CD8-positive, alpha-beta memory T cell (primary cell): ENCODE measurements around the gene WDR27. TPM values are rescaled to one million over a fixed set of nuclear protein-coding genes. Genes with fewer than 3 reads are reported as not detected.

ENCODE experiments used
- CTCF ChIA-PET: fragments of 350-600 bp; sonication (Branson Sonifier 250); formaldehyde crosslinking; loops from one replicate; lab custom pipeline; 2021; ENCODE audit warnings: antibody characterized with exemption; lab: Charles Lee
- POLR2A ChIA-PET: fragments of 350-600 bp; sonication (Branson Sonifier 250); formaldehyde crosslinking; loops from one replicate; lab custom pipeline; 2021; ENCODE audit warnings: antibody characterized with exemption; lab: Charles Lee
- DNase-seq, 5 donors: peaks; one replicate each; pipeline versions ENCODE4 v3.0.0 to v3.0.0-alpha.2; 2020 to 2022; ENCODE audit warnings: mixed read lengths in 1 of 5
- H3K27ac ChIP-seq: one replicate; pipeline ENCODE4 v1.7.0; 2013; ENCODE audit warnings: low read depth, mild to moderate bottlenecking, low read length, moderate library complexity
- H3K27me3 ChIP-seq: 2 replicates; pipeline ENCODE4 v1.7.0; 2013; ENCODE audit warnings: low read length, mild to moderate bottlenecking; ENCODE audit not compliant: insufficient read depth, poor library complexity, severe bottlenecking
- H3K36me3 ChIP-seq: 2 replicates; pipeline ENCODE4 v1.7.0; 2013; ENCODE audit warnings: mild to moderate bottlenecking, low read length, moderate library complexity; ENCODE audit not compliant: insufficient read depth
- H3K4me1 ChIP-seq: 2 replicates; pipeline ENCODE4 v1.7.0; 2013; ENCODE audit warnings: mild to moderate bottlenecking, low read length, moderate library complexity; ENCODE audit not compliant: insufficient read depth
- H3K4me3 ChIP-seq: 2 replicates; pipeline ENCODE4 v1.7.0; 2013; ENCODE audit warnings: mild to moderate bottlenecking, low read length
- H3K9me3 ChIP-seq: 2 replicates; pipeline ENCODE4 v1.7.0; 2013; ENCODE audit warnings: mild to moderate bottlenecking, low read length
- H3K27ac Mint-ChIP-seq, 8 donors: one replicate each; pipeline ENCODE4 v1.8.0; 2020 to 2021; ENCODE audit warnings: mixed read lengths in 8 of 8, mild to moderate bottlenecking in 6 of 8, inconsistent platforms in 3 of 8, moderate library complexity in 3 of 8
- H3K27me3 Mint-ChIP-seq, 2 donors: one replicate each; pipeline ENCODE4 v1.8.0; 2020 to 2021; ENCODE audit warnings: mixed read lengths in 2 of 2, mild to moderate bottlenecking in 1 of 2, moderate library complexity in 1 of 2
- H3K36me3 Mint-ChIP-seq, 3 donors: one replicate each; pipeline ENCODE4 v1.8.0; 2020 to 2021; ENCODE audit warnings: mixed read lengths in 3 of 3, inconsistent platforms in 1 of 3, mild to moderate bottlenecking in 1 of 3
- H3K4me1 Mint-ChIP-seq, 3 donors: one replicate each; pipeline ENCODE4 v1.8.0; 2020 to 2021; ENCODE audit warnings: mixed read lengths in 3 of 3, inconsistent platforms in 1 of 3, mild to moderate bottlenecking in 1 of 3
- H3K4me3 Mint-ChIP-seq, 7 donors: one replicate each; pipeline ENCODE4 v1.8.0; 2020 to 2021; ENCODE audit warnings: mixed read lengths in 7 of 7, mild to moderate bottlenecking in 6 of 7, moderate library complexity in 4 of 7, inconsistent platforms in 2 of 7
- H3K9me3 Mint-ChIP-seq, 5 donors: one replicate each; pipeline ENCODE4 v1.8.0; 2020 to 2022; ENCODE audit warnings: mixed read lengths in 5 of 5, mild to moderate bottlenecking in 3 of 5, moderate library complexity in 2 of 5, inconsistent platforms in 1 of 5
- polyA plus RNA-seq: library from polyadenylated mRNA; unstranded; fragments of 300-500 nt; fragmentation: Illumina TruSeq; gene quantifications from one replicate; pipeline ENCODE4 v1.2.3, GENCODE V29; 2021
- total RNA-seq, 2 experiments: library from RNA; stranded (reverse); gene quantifications; one replicate each; pipeline ENCODE4 v1.2.3, GENCODE V29; 2021

Gene WDR27
- total and polyA plus RNA-seq, 3 experiments from 2014 or later: 7.4 to 29.4 (median 24.5) TPM

GRCh38 chr6:169722362-169723199, 20.8 kb upstream of the WDR27 start:
- H3K4me3 ChIP-seq: peak overlapping the region; percentile 75

DNA sequence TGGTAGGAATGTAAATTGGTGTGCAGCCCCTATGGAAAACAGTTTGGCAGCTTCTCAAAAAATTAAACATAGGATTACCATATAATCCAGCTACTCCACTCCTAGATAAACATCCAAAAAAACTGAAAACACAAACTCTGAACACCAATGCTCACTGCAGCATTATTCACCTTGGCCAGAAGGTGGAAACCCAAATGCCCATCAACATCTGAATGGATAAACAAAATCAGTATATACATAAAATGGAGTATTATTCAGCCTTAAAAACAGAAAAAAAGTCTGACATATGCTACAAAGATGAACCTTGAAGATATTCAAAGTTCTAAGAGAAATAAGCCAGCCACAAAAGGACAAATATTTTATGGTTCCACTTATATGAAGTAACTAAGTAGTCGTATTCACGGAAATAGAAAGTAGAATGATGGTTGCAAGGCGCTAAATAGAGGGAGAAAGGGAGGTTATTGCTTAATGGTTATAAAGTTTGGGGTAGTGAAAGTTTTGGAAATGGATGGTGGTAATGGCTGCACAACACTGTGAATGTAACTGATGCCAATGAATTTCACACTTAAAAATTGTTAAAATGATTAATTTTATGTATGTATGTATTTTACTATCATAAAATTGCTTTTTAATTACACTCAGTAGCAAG, 18.5 kb upstream of the WDR27 start:
- Mint-ChIP-seq H3K36me3 (peaks cover 0 to 43% (median 0%) of the 10 kb centered on the region in 3 donors), H3K4me1 (peaks cover 39 to 64% (median 57%) of the 10 kb centered on the region in 3 donors), H3K9me3 (no peaks in the 10 kb centered on the region), H3K4me3 (peak overlapping the region in 2 of 7 donors; percentile 4 to 64), H3K27ac (peak overlapping the region; percentile 11 to 79 (median 58)), H3K27me3 (no peaks in the 10 kb centered on the region)
- no peaks in the 10 kb centered on the region for H3K9me3 ChIP-seq
- ChIA-PET CTCF (interaction anchor here (1.1 to 2.4 kb wide), 2 partner anchors 18 to 31 kb away, joined by 4 to 7 read pairs; partner anchors contain the start of genes C6orf120, DYNLT2, ERMARD and WDR27), POLR2A (interaction anchor here (1.5 kb wide), 1 partner anchor 18 kb away, joined by 7 read pairs; the partner anchor contains the start of genes C6orf120 and WDR27)
- H3K4me1 ChIP-seq: peaks cover 39% of the 10 kb centered on the region
- no peaks in the 10 kb centered on the region for H3K27me3 ChIP-seq
- H3K27ac ChIP-seq: no peak overlapping the region
- no peak overlapping the region for H3K4me3 ChIP-seq
- DNase-seq: no peak
- H3K36me3 ChIP-seq: peaks cover 6% of the 10 kb centered on the region

More at GRCh38 chr6:169722362-169723199, 20.8 kb upstream of the WDR27 start:
- Histone ChIP-seq H3K4me1 (peaks cover 42% of the 10 kb centered on the region), H3K27ac (peak overlapping the region; percentile 81), H3K36me3 (no peaks in the 10 kb centered on the region), H3K9me3 (no peaks in the 10 kb centered on the region), H3K27me3 (no peaks in the 10 kb centered on the region)
- ChIA-PET CTCF (interaction anchor here (1.1 to 1.9 kb wide), 3 partner anchors 11 to 29 kb away, joined by 3 to 12 read pairs (median 6); partner anchors contain the start of genes C6orf120, DYNLT2, ERMARD and WDR27), POLR2A (interaction anchor here (0.9 to 5.6 kb wide), 6 partner anchors 8 to 831 kb away, joined by 3 to 69 read pairs (median 8); partner anchors contain the start of genes C6orf120, DYNLT2, ERMARD and PSMB1)
- Mint-ChIP-seq H3K27ac (peak overlapping the region; percentile 90 to 99 (median 94)), H3K9me3 (no peaks in the 10 kb centered on the region), H3K27me3 (no peaks in the 10 kb centered on the region), H3K4me1 (peaks cover 44 to 68% (median 63%) of the 10 kb centered on the region in 3 donors), H3K4me3 (peak overlapping the region; percentile 87 to 99 (median 90)), H3K36me3 (peaks cover 0 to 24% (median 0%) of the 10 kb centered on the region in 3 donors)
- peak in 3 of 5 donors; percentile 16 to 59 (median 22) for DNase-seq

GRCh38 chr6:169719117-169719516, 17.3 kb upstream of the WDR27 start:
- H3K36me3 ChIP-seq: peaks cover 17% of the 10 kb centered on the region
- H3K4me1 ChIP-seq: peaks cover 35% of the 10 kb centered on the region
- no peak overlapping the region for H3K4me3 ChIP-seq
- Mint-ChIP-seq H3K4me1 (peaks cover 35 to 59% (median 53%) of the 10 kb centered on the region in 3 donors), H3K27me3 (no peaks in the 10 kb centered on the region), H3K4me3 (peak overlapping the region in 1 of 7 donors; percentile 40), H3K36me3 (peaks cover 5 to 52% (median 7%) of the 10 kb centered on the region in 3 donors), H3K9me3 (no peaks in the 10 kb centered on the region), H3K27ac (peak overlapping the region in 5 of 8 donors; percentile 29 to 74 (median 45))
- no peak for DNase-seq
- H3K27me3 ChIP-seq: no peaks in the 10 kb centered on the region
- no peak overlapping the region for H3K27ac ChIP-seq
- CTCF ChIA-PET: interaction anchor here (1.1 to 2.4 kb wide), 2 partner anchors 17 to 32 kb away, joined by 4 to 7 read pairs; partner anchors contain the start of genes C6orf120, DYNLT2, ERMARD and WDR27
- H3K9me3 ChIP-seq: no peaks in the 10 kb centered on the region
- POLR2A ChIA-PET: interaction anchor here (1.5 kb wide), 1 partner anchor 17 kb away, joined by 7 read pairs; the partner anchor contains the start of genes C6orf120 and WDR27

GRCh38 chr6:169714595-169714994, 12.8 kb upstream of the WDR27 start:
- Histone ChIP-seq H3K9me3 (no peaks in the 10 kb centered on the region), H3K27me3 (no peaks in the 10 kb centered on the region), H3K27ac (no peak overlapping the region), H3K4me1 (peaks cover 7% of the 10 kb centered on the region), H3K4me3 (no peak overlapping the region), H3K36me3 (peaks cover 32% of the 10 kb centered on the region)
- no peaks in the 10 kb centered on the region for H3K9me3 Mint-ChIP-seq
- ChIA-PET POLR2A (interaction anchor here (1.1 kb wide), 1 partner anchor 8 kb away, joined by 3 read pairs; no protein-coding TSS in a partner anchor), CTCF (interaction anchor here (0.8 kb wide), 1 partner anchor 10 kb away, joined by 3 read pairs; no protein-coding TSS in a partner anchor)
- H3K27me3 Mint-ChIP-seq: no peaks in the 10 kb centered on the region
- no peak overlapping the region for H3K4me3 Mint-ChIP-seq
- peaks cover 5 to 72% (median 9%) of the 10 kb centered on the region in 3 donors for H3K36me3 Mint-ChIP-seq
- no peak for DNase-seq
- no peak overlapping the region for H3K27ac Mint-ChIP-seq
- peaks cover 12 to 25% (median 16%) of the 10 kb centered on the region in 3 donors for H3K4me1 Mint-ChIP-seq

DNA sequence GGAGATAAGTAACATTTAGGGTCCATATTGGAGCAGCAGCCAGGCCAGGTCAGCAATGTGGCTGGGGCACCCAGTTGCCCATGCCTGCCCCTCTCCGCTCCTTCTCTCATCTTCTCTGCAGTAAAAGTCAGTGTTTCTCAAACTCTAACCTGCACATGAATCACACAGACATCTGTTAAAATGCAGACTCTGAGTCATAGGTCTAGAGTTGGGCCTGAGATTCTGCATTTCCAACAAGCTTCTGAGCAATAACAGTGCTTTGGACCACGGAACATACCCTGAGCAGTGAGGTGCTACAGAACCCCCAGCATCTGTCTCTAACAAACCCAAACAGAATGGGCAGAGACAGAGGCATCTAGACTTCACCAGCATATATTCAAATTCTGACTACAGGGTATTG, 12.3 kb upstream of the WDR27 start:
- DNase-seq: no peak
- no peaks in the 10 kb centered on the region for H3K9me3 Mint-ChIP-seq
- H3K27me3 Mint-ChIP-seq: no peaks in the 10 kb centered on the region
- Histone ChIP-seq H3K36me3 (peaks cover 32% of the 10 kb centered on the region), H3K9me3 (no peaks in the 10 kb centered on the region), H3K27me3 (no peaks in the 10 kb centered on the region), H3K4me1 (peaks cover 3% of the 10 kb centered on the region), H3K4me3 (no peak overlapping the region), H3K27ac (no peak overlapping the region)
- H3K36me3 Mint-ChIP-seq: peaks cover 5 to 73% (median 9%) of the 10 kb centered on the region in 3 donors
- ChIA-PET POLR2A (no interaction called here), CTCF (interaction anchor here (1.2 kb wide), 1 partner anchor 12 kb away, joined by 3 read pairs; the partner anchor contains the start of genes C6orf120 and WDR27)
- no peak overlapping the region for H3K27ac Mint-ChIP-seq
- peaks cover 8 to 23% (median 12%) of the 10 kb centered on the region in 3 donors for H3K4me1 Mint-ChIP-seq
- no peak overlapping the region for H3K4me3 Mint-ChIP-seq

GRCh38 chr6:169710009-169710408, 8.2 kb upstream of the WDR27 start:
- Histone ChIP-seq H3K4me3 (no peak overlapping the region), H3K27ac (no peak overlapping the region), H3K4me1 (peaks cover 7% of the 10 kb centered on the region), H3K9me3 (no peaks in the 10 kb centered on the region), H3K27me3 (no peaks in the 10 kb centered on the region), H3K36me3 (peaks cover 24% of the 10 kb centered on the region)
- Mint-ChIP-seq H3K4me3 (no peak overlapping the region), H3K27me3 (no peaks in the 10 kb centered on the region), H3K9me3 (no peaks in the 10 kb centered on the region), H3K36me3 (peaks cover 4 to 71% (median 9%) of the 10 kb centered on the region in 3 donors), H3K4me1 (peaks cover 17 to 32% (median 22%) of the 10 kb centered on the region in 3 donors), H3K27ac (no peak overlapping the region)
- no peak for DNase-seq
- ChIA-PET CTCF (interaction anchor here (1.3 to 1.6 kb wide), 2 partner anchors 15 to 80 kb away, joined by 4 to 6 read pairs; no protein-coding TSS in a partner anchor), POLR2A (no interaction called here)

GRCh38 chr6:169709293-169709692, 7.5 kb upstream of the WDR27 start:
- peaks cover 0 to 68% (median 4%) of the 10 kb centered on the region in 3 donors for H3K36me3 Mint-ChIP-seq
- H3K27me3 ChIP-seq: no peaks in the 10 kb centered on the region
- H3K4me3 ChIP-seq: no peak overlapping the region
- H3K9me3 ChIP-seq: no peaks in the 10 kb centered on the region
- H3K27ac Mint-ChIP-seq: peak overlapping the region in 1 of 8 donors; percentile 26
- no peak overlapping the region for H3K4me3 Mint-ChIP-seq
- POLR2A ChIA-PET: no interaction called here
- peaks cover 17% of the 10 kb centered on the region for H3K36me3 ChIP-seq
- H3K4me1 ChIP-seq: peaks cover 14% of the 10 kb centered on the region
- CTCF ChIA-PET: interaction anchor here (0.8 to 1.6 kb wide), 3 partner anchors 8 to 81 kb away, joined by 3 to 6 read pairs (median 4); no protein-coding TSS in a partner anchor
- no peak overlapping the region for H3K27ac ChIP-seq
- no peak for DNase-seq
- H3K9me3 Mint-ChIP-seq: no peaks in the 10 kb centered on the region
- H3K4me1 Mint-ChIP-seq: peaks cover 22 to 39% (median 30%) of the 10 kb centered on the region in 3 donors
- no peaks in the 10 kb centered on the region for H3K27me3 Mint-ChIP-seq
